GM12891 (cell line): ENCODE measurements around the gene SNX10.
A peak's percentile ranks its signal among the peaks of the same experiment; 100 is the strongest.

ENCODE experiments used
- DNase-seq: peaks from one replicate; pipeline ENCODE4 v3.0.0; 2011; ENCODE audit warnings: low spot score; ENCODE audit not compliant: insufficient read length
- FAIRE-seq: peaks from 2 replicates; lab custom pipeline; 2011; peaks lifted over from hg19 to GRCh38; lab: Jason Lieb, UNC
- PAX5 ChIP-seq: IDR thresholded peaks from 2 replicates; pipeline ENCODE4 v1.6.1; 2011; ENCODE audit warnings: low read length, moderate library complexity, mild to moderate bottlenecking; ENCODE audit not compliant: insufficient read depth, severe bottlenecking
- POLR2A ChIP-seq: IDR thresholded peaks from 2 replicates; pipeline ENCODE4 v1.6.1; 2011; ENCODE audit warnings: low read depth, low read length, control low read depth
- POLR2AphosphoS5 ChIP-seq: IDR thresholded peaks from 2 replicates; pipeline ENCODE4 v1.6.1; 2011; ENCODE audit warnings: low read depth, low read length, control low read depth
- POU2F2 ChIP-seq: IDR thresholded peaks from 2 replicates; pipeline ENCODE4 v1.6.1; 2011; ENCODE audit warnings: low read depth, mild to moderate bottlenecking, control low read depth, low read length, moderate library complexity
- SPI1 ChIP-seq: IDR thresholded peaks from 2 replicates; pipeline ENCODE4 v1.6.1; 2011; ENCODE audit warnings: low read depth, low read length, control low read depth
- TAF1 ChIP-seq: IDR thresholded peaks from 2 replicates; pipeline ENCODE4 v1.6.1; 2011; ENCODE audit warnings: low read depth, low read length, control low read depth

The SNX10 gene

DNA sequence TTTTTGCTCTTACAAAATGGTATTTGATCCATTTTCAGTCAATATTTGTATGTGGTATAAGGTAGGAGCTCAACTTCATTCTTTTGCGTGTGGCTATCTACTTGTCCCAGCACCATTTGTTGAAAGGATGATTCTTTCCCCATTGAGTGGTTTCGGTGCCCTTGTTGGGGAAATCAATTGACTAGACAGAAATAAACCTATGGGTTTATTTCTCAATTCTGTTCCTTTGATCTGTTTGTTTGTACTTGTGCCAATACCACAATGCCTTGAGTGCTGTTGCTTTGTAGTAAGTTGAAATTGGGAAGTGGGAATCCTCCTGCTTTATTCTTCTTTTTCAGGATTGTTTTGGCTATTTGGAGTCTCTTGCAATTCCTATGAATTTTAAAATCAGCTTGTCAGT, 41.0 kb downstream of the SNX10 start:
- no peak for DNase-seq
- 0 out of 2 replicates have a peak, but pooled peaks have one; percentile 2 for TF ChIP-seq SPI1
- no peak for TF ChIP-seq POU2F2
- FAIRE-seq: no peak

DNA sequence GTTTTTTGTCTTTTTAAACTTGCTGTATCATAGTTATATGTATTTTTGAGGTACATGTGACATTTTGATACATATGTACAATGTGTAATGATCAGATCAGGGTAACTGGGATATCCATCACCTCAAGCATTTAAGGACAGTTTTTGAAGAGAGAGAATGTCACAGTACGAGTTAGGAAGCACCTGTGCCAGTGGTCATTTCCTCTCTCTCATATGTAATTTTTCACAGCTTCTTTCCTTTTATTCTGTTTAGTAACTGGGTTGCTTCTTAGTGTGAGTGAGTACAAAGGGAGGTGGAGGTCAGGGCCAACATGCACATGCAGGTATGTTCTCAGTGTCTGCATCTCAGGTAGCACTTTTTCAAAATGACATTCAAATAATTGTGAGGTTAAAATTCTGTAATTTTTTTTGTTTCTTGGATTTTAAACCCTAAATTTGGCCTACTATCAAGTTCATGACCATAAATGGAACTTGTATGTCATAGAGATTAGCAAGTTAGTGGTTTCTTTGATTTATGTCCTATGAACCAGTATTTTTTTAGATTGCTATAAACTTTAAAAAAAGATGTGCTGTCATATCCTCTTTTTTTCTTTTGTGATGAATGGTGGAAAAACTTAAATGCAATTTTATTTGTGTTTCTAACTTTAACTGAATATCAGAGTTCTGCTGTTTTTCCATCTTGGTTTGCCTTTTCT, 42.7 kb downstream of the SNX10 start:
- DNase-seq (no peak), FAIRE-seq (peak; percentile 5)
- TF ChIP-seq POLR2A: no peak
- no peak for TF ChIP-seq PAX5
- TF ChIP-seq POLR2AphosphoS5: no peak
- TF ChIP-seq POU2F2: no peak
- TF ChIP-seq TAF1: no peak
- no peak for TF ChIP-seq SPI1

- FAIRE-seq (peak; percentile 51), DNase-seq (no peak)
- TF ChIP-seq TAF1 (no peak), PAX5 (no peak), POU2F2 (no peak), SPI1 (peak; percentile 68), POLR2AphosphoS5 (no peak), POLR2A (no peak)
Measured at GRCh38 chr7:26337232-26337865, 45.7 kb downstream of the SNX10 start.

DNA sequence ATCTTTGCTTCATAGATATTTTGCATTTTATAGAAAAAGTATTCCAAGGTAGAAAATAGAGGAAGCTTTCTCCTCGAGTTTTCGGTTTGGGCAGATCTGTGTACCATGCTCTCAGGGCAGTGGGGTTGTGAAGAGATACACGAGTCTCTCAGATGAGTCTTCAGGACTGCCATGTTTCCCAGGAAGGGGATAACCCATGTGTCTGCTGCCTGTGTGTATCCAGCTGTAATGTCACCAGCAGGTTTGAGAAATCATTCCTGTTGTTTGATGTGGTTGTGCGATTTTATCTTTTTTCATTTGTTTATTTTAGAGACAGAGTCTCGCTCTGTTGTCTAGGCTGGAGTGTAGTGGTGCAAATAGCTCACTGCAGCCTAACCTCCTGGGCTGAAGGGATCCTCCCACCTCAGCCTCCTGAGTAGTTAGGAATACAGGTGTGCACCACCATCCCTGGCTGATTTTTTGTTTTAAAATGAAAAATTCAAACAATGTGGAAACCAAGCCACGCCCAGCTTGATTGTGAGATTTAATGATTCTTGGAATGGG, 48.9 kb downstream of the SNX10 start:
- no peak for TF ChIP-seq TAF1
- FAIRE-seq: no peak
- DNase-seq: no peak

GRCh38 chr7:26343320-26343832, 51.7 kb downstream of the SNX10 start:
- no peak for TF ChIP-seq POLR2AphosphoS5
- no peak for TF ChIP-seq SPI1
- FAIRE-seq: no peak

GRCh38 chr7:26343837-26344236, 52.2 kb downstream of the SNX10 start:
- DNase-seq (no peak), FAIRE-seq (no peak)
- TF ChIP-seq POU2F2: no peak
- TF ChIP-seq TAF1: no peak
- TF ChIP-seq PAX5: no peak
- no peak for TF ChIP-seq SPI1
- no peak for TF ChIP-seq POLR2AphosphoS5
- TF ChIP-seq POLR2A: no peak

More at GRCh38 chr7:26343320-26343832, 51.7 kb downstream of the SNX10 start:
- no peak for DNase-seq

DNA sequence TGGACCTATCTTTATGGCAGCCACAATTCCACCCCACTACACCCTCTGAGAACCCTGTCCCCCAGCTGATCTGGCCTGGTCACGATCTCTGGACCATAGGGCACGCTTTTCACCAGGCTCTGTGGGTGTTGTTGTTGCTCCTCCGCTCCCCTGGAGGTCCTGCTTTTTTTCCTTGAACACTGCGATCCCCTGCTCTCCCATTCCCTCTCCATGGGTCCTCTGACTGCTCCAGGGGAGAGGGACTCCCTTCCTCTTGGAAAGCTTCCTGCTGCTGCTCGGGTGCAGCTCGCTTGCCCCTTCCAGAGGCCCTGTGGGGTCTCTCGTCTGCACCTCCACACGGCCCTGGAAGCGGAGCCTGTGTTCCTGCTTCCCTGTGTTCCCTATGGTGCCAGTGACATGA, 53.5 kb downstream of the SNX10 start:
- no peak for TF ChIP-seq PAX5
- TF ChIP-seq POLR2A: no peak
- TF ChIP-seq SPI1: no peak
- no peak for TF ChIP-seq TAF1
- no peak for TF ChIP-seq POLR2AphosphoS5
- TF ChIP-seq POU2F2: no peak
- FAIRE-seq (no peak), DNase-seq (no peak)

DNA sequence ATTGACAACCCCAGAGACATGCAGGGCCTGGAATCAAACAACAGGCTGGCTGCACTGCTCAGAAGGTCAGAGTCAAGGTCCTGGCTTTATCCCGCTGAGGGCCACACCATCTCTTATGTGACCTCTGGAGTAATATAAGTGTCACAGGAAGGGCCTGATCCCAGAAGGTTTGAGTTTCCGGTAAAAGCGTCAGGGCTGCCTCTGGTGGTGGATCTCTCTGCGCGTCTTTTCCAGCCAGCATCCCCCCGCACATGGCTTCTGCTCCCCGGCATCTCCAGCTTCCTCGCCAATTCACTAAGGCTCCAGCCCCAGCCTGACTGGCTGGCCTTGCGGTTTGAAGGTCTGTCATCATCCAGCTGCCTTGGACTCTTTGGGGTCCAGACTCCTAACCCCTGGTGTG, 54.2 kb downstream of the SNX10 start:
- FAIRE-seq (no peak), DNase-seq (no peak)
- TF ChIP-seq POU2F2: no peak
- no peak for TF ChIP-seq TAF1
- TF ChIP-seq POLR2AphosphoS5: no peak
- no peak for TF ChIP-seq POLR2A
- no peak for TF ChIP-seq PAX5
- TF ChIP-seq SPI1: no peak

- DNase-seq (no peak), FAIRE-seq (peak; percentile 43)
- no peak for TF ChIP-seq SPI1
- TF ChIP-seq PAX5: no peak
- TF ChIP-seq TAF1: no peak
- no peak for TF ChIP-seq POLR2AphosphoS5
- TF ChIP-seq POLR2A: no peak
- no peak for TF ChIP-seq POU2F2
Measured at GRCh38 chr7:26346611-26347203, 55.0 kb downstream of the SNX10 start.

DNA sequence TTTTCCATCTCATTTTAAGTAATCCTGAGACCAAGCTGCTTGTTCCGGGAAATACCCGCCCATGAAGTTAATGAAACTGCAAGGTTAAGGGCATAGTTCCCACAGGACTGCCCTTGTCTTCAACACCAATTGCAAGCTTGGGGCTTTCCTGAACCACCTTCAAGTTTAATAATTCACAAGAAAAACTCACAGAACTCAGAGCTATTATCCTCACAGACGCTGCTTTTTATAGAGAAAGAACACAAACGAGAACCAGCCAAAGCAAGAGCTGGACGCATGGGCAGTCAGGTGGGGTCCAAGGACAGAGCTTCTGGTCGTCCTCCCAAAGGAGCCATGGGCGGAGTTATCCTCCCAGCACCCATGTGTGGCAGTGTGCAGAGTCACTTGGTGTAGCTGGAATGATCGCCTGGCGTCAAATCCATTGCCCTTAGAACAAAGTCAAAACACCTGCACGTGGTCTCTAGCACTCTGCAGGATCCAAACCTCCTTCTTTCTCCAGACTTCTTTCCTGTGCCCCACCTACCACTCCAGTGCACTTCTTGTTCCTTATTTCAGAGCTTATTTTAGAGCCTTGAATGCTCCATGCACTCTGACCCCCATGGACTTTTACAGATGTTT, 56.7 kb downstream of the SNX10 start:
- TF ChIP-seq POLR2A (no peak), SPI1 (no peak), POLR2AphosphoS5 (no peak), PAX5 (no peak), TAF1 (no peak), POU2F2 (no peak)
- FAIRE-seq: peak; percentile 40
- no peak for DNase-seq
